Measurements from ENCODE around the gene PPP1R13B. TPM values are rescaled to one million over a fixed set of nuclear protein-coding genes. Genes with fewer than 3 reads are reported as not detected.

The PPP1R13B gene
- total RNA-seq, 1 experiment from 2014 or later, result 17.8 TPM

GRCh38 chr14:103805708-103806107 is 41.7 kb downstream of the PPP1R13B start:
- DNase-seq (ENCODE audit: low read depth, low spot score) (no peak), ATAC-seq (no peak)
- no peak overlapping the region for H2AFZ ChIP-seq (ENCODE audit: low read depth, low read length, poor library complexity, severe bottlenecking)
- no peaks in the 10 kb centered on the region for H3K36me3 ChIP-seq (ENCODE audit: control insufficient read depth in 1 of 2, insufficient read depth in 2 of 2, low read length in 2 of 2)
- ChIA-PET RAD21 (ENCODE audit: low non-redundant PET in 1 of 2, low total read pairs in 2 of 2, uncharacterized antibody in 2 of 2, unreplicated experiment in 2 of 2) (no interaction called here), CTCF (interaction anchor here (0.8 to 2.0 kb wide), 6 partner anchors 34 to 270 kb away, joined by 3 to 8 read pairs (median 3); no protein-coding TSS in a partner anchor), POLR2A (interaction anchor here (0.7 to 1.1 kb wide), 2 partner anchors 109 to 234 kb away, joined by 3 read pairs; no protein-coding TSS in a partner anchor)
- H3K4me3 ChIP-seq (replicated peaks in 1 of 2; ENCODE audit: low read depth in 1 of 2, low read length in 2 of 2), result no peak overlapping the region
- no peak overlapping the region for H3K9ac ChIP-seq (ENCODE audit: low read length)
- peaks cover 4% of the 10 kb centered on the region for H3K79me2 ChIP-seq (ENCODE audit: insufficient read depth, low read length)
- no peaks in the 10 kb centered on the region for H3K27me3 ChIP-seq (ENCODE audit: insufficient read depth, low read length)
- intact Hi-C loops (cut with micrococcal nuclease), result loop anchor here (5.0 to 10.0 kb wide), 3 partner anchors 233 to 329 kb away; partner anchors contain the start of gene KIF26A
- H3K4me2 ChIP-seq (ENCODE audit: low read length), result no peak overlapping the region
- H4K20me1 ChIP-seq (ENCODE audit: insufficient read depth), result no peaks in the 10 kb centered on the region
- no peaks in the 10 kb centered on the region for H3K9me3 ChIP-seq (ENCODE audit: control insufficient read depth in 1 of 2, insufficient read depth in 1 of 2, low read depth in 1 of 2, low read length in 2 of 2)
- H3K9me2 ChIP-seq (ENCODE audit: insufficient read depth), result no peaks in the 10 kb centered on the region
- TF ChIP-seq MAX (IDR thresholded peaks at IDR 0.05) (no peak), REST (IDR thresholded peaks at IDR 0.05; ENCODE audit: low read depth) (no peak), ZBTB33 (IDR thresholded peaks at IDR 0.05; ENCODE audit: extremely low read depth, insufficient replicate concordance, low read length) (no peak), CTCF (IDR thresholded peaks at IDR 0.05 in 2 of 3, conservative IDR thresholded peaks at IDR 0.05 in 1 of 3; ENCODE audit: borderline replicate concordance in 1 of 3, insufficient read depth in 1 of 3, low read depth in 2 of 3, low read length in 2 of 3) (no peak), EZH2phosphoT487 (IDR thresholded peaks at IDR 0.05; ENCODE audit: borderline replicate concordance) (no peak), CEBPB (IDR thresholded peaks at IDR 0.05; ENCODE audit: low read depth) (no peak), FOSL1 (IDR thresholded peaks at IDR 0.05; ENCODE audit: low read depth) (no peak), EGR1 (IDR thresholded peaks at IDR 0.05; ENCODE audit: low read depth) (no peak), SIN3A (IDR thresholded peaks at IDR 0.05; ENCODE audit: low read depth) (no peak), CBX3 (IDR thresholded peaks at IDR 0.05; ENCODE audit: low read depth) (no peak), TCF7L2 (IDR thresholded peaks at IDR 0.05; ENCODE audit: borderline replicate concordance, extremely low read depth, insufficient read depth, insufficient read length) (no peak), ZNF274 (IDR thresholded peaks at IDR 0.05; ENCODE audit: low read depth, low read length) (no peak), POLR2A (IDR thresholded peaks at IDR 0.05; ENCODE audit: borderline replicate concordance, extremely low read depth, insufficient read depth, insufficient read length) (no peak), ATF3 (IDR thresholded peaks at IDR 0.05) (no peak), RAD21 (IDR thresholded peaks at IDR 0.05; ENCODE audit: low read depth) (no peak), EZH2 (IDR thresholded peaks at IDR 0.05) (no peak), YY1 (IDR thresholded peaks at IDR 0.05; ENCODE audit: extremely low read depth, insufficient replicate concordance, low read depth, low read length) (no peak), ELF1 (IDR thresholded peaks at IDR 0.05; ENCODE audit: borderline replicate concordance, low read depth) (no peak), POLR2AphosphoS5 (IDR thresholded peaks at IDR 0.05; ENCODE audit: low read depth, low read length) (no peak)
- H3K27ac ChIP-seq (ENCODE audit: low read depth, low read length), result no peak overlapping the region
- no TSS peak for BruUV-seq (replicated peaks)
- no peaks in the 10 kb centered on the region for H3K4me1 ChIP-seq (ENCODE audit: control insufficient read depth in 1 of 2, insufficient read depth in 2 of 2, low read length in 2 of 2)
